GM21381 (cell line): ENCODE results near the gene MDH1.

ENCODE experiments used
- ATAC-seq: cut with Tn5 transposase; IDR thresholded peaks from one replicate; pipeline ENCODE4 v1.9.1; 2021; ENCODE audit warnings: mild to moderate bottlenecking, moderate library complexity; ENCODE audit not compliant: unreplicated experiment

Gene MDH1

DNA sequence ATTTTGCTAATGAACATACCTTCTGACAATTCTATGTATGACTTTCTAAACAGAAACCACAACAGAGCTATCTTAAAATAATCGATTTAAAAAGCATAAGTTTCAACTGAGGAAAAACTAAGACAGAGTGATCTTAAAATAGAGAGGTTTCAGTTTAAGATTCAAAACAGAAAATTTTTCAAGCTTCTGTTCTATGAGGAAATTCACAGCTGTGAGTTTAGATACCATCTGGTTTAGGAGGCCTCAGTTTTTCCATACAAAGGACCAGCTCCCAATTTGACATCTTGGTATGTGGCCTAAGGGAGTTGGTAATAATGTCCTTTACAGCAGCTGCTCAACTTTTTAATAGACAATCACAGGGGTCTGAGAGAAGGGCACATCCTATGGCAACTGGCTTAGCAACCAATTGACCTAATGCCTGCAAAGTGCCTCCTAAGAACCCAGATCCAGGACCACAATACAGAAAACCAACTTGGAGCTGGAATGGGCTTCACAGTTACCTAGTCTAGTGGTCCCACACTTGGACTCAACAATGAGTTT is 39.7 kb downstream of the MDH1 start:
- ATAC-seq: no peak

GRCh38 chr2:63631501-63631900 is 42.7 kb downstream of the MDH1 start:
- ATAC-seq: no peak

GRCh38 chr2:63632382-63632781 is 43.6 kb downstream of the MDH1 start:
- ATAC-seq: no peak

DNA sequence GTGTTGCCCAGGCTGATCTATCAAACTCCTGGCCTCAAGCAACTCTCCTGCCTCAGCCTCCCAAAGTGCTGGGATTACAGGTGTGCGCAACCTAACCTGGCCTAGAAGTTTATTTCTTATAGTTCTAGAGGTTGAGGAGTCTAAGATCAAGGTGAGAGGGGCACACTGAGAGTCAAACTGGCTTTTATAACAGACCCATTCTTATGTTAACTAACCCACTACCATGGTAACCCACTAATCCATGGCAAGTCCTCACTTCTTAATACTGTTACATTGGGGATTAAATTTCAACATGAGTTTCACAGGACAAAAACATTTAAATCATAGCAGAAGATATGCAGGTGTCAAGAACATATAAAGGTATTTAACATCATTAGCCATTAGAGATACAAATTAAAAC is 50.6 kb downstream of the MDH1 start:
- no peak for ATAC-seq

GRCh38 chr2:63642946-63643345 is 54.2 kb downstream of the MDH1 start:
- no peak for ATAC-seq

- no peak for ATAC-seq
These were observed 54.7 kb downstream of the MDH1 start for GRCh38 chr2:63643486-63643885.

GRCh38 chr2:63648632-63649031 is 59.9 kb downstream of the MDH1 start:
- no peak for ATAC-seq

DNA sequence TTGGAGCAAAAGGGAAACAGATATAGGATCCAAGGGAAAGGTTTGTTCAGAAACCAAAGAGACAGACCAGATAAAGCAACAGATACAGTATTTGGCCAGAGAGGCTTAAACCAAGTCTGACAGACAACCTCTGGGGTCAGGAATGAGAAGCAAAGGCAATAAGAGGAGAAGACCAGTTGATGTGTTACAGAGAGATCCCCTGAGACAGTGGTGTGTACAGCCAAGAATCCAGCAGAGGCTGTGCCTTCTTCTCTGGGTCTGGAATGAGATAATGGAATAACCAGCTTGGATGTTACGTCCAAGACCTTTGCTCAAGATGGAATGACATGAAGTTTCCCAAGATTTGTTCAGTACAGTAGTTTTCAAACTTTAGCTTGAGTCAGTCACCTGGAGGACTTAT is 61.1 kb downstream of the MDH1 start:
- ATAC-seq: no peak

- ATAC-seq: no peak
These were observed 62.0 kb downstream of the MDH1 start for GRCh38 chr2:63650756-63651155.

DNA sequence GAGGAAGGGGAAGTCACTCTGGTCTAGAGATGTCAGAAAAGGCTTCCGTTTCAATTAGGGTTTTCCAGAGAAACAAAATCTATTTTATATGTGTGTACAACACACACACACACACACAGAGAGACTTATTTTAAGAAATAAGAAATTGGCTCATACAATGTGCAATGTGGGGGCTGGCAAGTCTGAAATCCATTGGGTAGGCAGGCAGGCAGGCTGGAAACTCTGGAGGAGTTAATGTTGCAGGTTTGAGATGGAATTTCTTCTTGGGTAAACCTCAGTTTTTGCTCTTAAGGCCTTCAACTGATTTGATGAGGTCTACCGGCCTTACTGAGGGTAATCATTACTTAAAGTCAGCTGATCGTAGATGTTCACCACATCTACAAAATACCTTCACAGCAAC is 62.6 kb downstream of the MDH1 start:
- no peak for ATAC-seq

DNA sequence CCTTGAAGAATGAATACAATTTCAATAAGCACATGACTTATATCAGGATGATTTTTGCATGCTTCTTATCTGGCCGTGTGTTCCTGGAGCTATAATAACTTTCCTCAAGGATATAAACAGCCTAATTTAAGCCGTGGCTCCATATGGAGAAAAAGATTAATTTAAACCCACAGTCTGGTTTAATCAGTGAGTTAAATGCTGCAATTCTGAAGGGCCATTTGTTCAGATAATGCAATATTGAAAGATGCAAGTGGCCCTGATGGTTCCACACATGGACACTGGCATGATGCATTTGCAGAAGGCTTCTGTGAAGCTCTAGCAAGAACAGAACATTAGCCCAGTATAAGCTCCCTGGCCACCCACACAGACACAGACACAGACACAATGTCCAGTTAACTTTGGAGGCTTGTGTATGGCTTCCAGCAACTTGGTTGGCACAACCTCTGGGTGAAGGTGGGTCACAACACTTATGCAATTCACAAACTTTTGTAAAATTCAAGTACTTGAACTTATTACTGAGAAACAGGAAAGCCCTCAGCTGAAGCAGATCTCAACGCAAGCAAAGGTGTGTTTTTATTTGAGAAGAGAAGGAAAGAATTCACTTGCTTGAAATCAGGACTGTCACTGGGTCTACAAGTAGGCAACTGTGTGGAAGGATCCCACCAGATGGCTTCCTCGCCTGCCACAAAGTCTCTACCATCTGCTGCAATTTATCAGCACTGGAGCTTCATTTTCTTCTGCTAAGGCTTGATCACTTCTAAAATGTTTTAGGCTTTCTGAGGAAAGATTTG is 63.3 kb downstream of the MDH1 start:
- no peak for ATAC-seq

- ATAC-seq: no peak
These were observed 63.9 kb downstream of the MDH1 start for GRCh38 chr2:63652652-63652985.

- ATAC-seq: peak; percentile 62
These were observed 66.2 kb downstream of the MDH1 start for GRCh38 chr2:63654959-63655358.
